ENCODE results near the gene PIN1. TPM values are rescaled to one million over a fixed set of nuclear protein-coding genes. Genes with fewer than 3 reads are reported as not detected.

Gene PIN1
- total and polyA plus RNA-seq, 2 of the 13 experiments (the other 11 are each of a cell fraction or from before 2014, with no cell fraction given): 31.9 to 72.0 TPM

- TF ChIP-seq, protein P1, sequence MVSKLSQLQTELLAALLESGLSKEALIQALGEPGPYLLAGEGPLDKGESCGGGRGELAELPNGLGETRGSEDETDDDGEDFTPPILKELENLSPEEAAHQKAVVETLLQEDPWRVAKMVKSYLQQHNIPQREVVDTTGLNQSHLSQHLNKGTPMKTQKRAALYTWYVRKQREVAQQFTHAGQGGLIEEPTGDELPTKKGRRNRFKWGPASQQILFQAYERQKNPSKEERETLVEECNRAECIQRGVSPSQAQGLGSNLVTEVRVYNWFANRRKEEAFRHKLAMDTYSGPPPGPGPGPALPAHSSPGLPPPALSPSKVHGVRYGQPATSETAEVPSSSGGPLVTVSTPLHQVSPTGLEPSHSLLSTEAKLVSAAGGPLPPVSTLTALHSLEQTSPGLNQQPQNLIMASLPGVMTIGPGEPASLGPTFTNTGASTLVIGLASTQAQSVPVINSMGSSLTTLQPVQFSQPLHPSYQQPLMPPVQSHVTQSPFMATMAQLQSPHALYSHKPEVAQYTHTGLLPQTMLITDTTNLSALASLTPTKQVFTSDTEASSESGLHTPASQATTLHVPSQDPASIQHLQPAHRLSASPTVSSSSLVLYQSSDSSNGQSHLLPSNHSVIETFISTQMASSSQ (IDR thresholded peaks at IDR 0.05; ENCODE audit: low read depth): no peak
- TF ChIP-seq, protein P1 (CRISPR knock-in tag; IDR thresholded peaks at IDR 0.05; ENCODE audit: borderline replicate concordance): peak; percentile 42; the same call in 1 of the 2 replicates
- TF ChIP-seq, protein P2, sequence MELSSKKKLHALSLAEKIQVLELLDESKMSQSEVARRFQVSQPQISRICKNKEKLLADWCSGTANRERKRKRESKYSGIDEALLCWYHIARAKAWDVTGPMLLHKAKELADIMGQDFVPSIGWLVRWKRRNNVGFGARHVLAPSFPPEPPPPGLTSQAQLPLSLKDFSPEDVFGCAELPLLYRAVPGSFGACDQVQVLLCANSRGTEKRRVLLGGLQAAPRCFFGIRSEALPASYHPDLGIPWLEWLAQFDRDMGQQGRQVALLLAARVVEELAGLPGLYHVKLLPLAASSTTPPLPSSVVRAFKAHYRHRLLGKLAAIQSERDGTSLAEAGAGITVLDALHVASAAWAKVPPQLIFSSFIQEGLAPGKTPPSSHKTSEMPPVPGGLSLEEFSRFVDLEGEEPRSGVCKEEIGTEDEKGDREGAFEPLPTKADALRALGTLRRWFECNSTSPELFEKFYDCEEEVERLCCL (CRISPR knock-in tag; IDR thresholded peaks at IDR 0.05; ENCODE audit: borderline replicate concordance): no peak
- no peak for TF ChIP-seq THYN1 (CRISPR knock-in tag; IDR thresholded peaks at IDR 0.05; ENCODE audit: borderline replicate concordance, low read depth)
- TF ChIP-seq MAFG (CRISPR knock-in tag; IDR thresholded peaks at IDR 0.05): no peak
- 0 out of 2 replicates have a peak, but pooled peaks have one; percentile 67 for TF ChIP-seq ZNF567 (CRISPR knock-in tag; IDR thresholded peaks at IDR 0.05; ENCODE audit: borderline replicate concordance)
- TF ChIP-seq ZSCAN25 (CRISPR knock-in tag; IDR thresholded peaks at IDR 0.05): no peak
- no peak for TF ChIP-seq NCOA1 (CRISPR knock-in tag; IDR thresholded peaks at IDR 0.05)
- TF ChIP-seq, protein P3, sequence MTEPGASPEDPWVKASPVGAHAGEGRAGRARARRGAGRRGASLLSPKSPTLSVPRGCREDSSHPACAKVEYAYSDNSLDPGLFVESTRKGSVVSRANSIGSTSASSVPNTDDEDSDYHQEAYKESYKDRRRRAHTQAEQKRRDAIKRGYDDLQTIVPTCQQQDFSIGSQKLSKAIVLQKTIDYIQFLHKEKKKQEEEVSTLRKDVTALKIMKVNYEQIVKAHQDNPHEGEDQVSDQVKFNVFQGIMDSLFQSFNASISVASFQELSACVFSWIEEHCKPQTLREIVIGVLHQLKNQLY (CRISPR knock-in tag; IDR thresholded peaks at IDR 0.05): no peak
- TF ChIP-seq KLF6 (CRISPR knock-in tag; IDR thresholded peaks at IDR 0.05): peak; percentile 68; the same call in 1 of the 2 replicates
- TF ChIP-seq MTF1 (CRISPR knock-in tag; IDR thresholded peaks at IDR 0.05): no peak
- TF ChIP-seq PAX8 (CRISPR knock-in tag; IDR thresholded peaks at IDR 0.05; ENCODE audit: borderline replicate concordance): no peak
- no peak; the same call in 1 of the 2 replicates for TF ChIP-seq ZNF704 (CRISPR knock-in tag; IDR thresholded peaks at IDR 0.05; ENCODE audit: borderline replicate concordance)
- TF ChIP-seq, protein P4, sequence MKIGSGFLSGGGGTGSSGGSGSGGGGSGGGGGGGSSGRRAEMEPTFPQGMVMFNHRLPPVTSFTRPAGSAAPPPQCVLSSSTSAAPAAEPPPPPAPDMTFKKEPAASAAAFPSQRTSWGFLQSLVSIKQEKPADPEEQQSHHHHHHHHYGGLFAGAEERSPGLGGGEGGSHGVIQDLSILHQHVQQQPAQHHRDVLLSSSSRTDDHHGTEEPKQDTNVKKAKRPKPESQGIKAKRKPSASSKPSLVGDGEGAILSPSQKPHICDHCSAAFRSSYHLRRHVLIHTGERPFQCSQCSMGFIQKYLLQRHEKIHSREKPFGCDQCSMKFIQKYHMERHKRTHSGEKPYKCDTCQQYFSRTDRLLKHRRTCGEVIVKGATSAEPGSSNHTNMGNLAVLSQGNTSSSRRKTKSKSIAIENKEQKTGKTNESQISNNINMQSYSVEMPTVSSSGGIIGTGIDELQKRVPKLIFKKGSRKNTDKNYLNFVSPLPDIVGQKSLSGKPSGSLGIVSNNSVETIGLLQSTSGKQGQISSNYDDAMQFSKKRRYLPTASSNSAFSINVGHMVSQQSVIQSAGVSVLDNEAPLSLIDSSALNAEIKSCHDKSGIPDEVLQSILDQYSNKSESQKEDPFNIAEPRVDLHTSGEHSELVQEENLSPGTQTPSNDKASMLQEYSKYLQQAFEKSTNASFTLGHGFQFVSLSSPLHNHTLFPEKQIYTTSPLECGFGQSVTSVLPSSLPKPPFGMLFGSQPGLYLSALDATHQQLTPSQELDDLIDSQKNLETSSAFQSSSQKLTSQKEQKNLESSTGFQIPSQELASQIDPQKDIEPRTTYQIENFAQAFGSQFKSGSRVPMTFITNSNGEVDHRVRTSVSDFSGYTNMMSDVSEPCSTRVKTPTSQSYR (CRISPR knock-in tag; IDR thresholded peaks at IDR 0.05; ENCODE audit: borderline replicate concordance): no peak; the same call in 1 of the 2 replicates
- TF ChIP-seq, protein P5, sequence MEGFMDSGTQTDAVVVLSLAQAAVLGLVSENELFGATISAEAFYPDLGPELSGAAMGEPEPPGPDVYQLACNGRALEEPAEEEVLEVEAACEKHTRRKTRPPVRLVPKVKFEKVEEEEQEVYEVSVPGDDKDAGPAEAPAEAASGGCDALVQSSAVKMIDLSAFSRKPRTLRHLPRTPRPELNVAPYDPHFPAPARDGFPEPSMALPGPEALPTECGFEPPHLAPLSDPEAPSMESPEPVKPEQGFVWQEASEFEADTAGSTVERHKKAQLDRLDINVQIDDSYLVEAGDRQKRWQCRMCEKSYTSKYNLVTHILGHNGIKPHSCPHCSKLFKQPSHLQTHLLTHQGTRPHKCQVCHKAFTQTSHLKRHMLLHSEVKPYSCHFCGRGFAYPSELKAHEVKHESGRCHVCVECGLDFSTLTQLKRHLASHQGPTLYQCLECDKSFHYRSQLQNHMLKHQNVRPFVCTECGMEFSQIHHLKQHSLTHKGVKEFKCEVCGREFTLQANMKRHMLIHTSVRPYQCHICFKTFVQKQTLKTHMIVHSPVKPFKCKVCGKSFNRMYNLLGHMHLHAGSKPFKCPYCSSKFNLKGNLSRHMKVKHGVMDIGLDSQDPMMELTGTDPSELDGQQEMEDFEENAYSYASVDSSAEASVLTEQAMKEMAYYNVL (CRISPR knock-in tag; IDR thresholded peaks at IDR 0.05; ENCODE audit: borderline replicate concordance): no peak
Measured at GRCh38 chr19:9818734-9819595, 16.2 kb upstream of the PIN1 start, which contains the start of gene FBXL12 (continued).
